ENCODE data around the gene PLA1A.

DNA sequence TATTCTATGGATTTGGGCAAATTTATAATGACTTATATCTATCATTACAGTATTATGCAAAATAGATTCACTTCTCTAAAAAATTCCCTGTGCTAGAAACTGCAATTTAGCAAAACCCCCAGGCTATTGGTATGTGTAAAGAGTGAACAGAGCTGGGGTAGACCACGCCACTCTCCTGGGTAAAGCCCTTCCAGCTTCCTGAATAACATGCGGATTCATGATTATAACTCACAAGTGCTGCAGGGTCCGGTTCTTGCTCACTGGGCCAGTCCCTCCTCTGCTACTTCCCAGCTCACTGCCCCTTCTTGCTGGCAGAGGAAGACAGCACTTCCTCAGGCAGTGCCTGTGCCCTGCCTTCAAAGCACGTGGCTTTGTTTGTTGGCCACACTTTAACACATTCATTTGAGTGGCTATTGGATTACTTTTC, 42.4 kb upstream of the PLA1A start:
- TF ChIP-seq, protein P1, sequence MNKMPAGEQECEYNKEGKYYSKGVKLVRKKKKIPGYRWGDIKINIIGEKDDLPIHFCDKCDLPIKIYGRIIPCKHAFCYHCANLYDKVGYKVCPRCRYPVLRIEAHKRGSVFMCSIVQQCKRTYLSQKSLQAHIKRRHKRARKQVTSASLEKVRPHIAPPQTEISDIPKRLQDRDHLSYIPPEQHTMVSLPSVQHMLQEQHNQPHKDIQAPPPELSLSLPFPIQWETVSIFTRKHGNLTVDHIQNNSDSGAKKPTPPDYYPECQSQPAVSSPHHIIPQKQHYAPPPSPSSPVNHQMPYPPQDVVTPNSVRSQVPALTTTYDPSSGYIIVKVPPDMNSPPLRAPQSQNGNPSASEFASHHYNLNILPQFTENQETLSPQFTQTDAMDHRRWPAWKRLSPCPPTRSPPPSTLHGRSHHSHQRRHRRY (tag by site-specific recombination; IDR thresholded peaks at IDR 0.05): no peak
- TF ChIP-seq ZNF114 (tag by site-specific recombination; IDR thresholded peaks at IDR 0.05): no peak
